Kidney (tissue), 14 donors: ENCODE measurements around the gene ASCC3. TPM values are rescaled to one million over a fixed set of nuclear protein-coding genes. Genes with fewer than 3 reads are reported as not detected.

ENCODE experiments used
- DNase-seq, 5 donors: peaks; one replicate each; pipeline ENCODE4 v3.0.0-alpha.2; 2013 to 2020
- FAIRE-seq: peaks from 2 replicates; lab custom pipeline; 2012; peaks lifted over from hg19 to GRCh38; lab: Jason Lieb, UNC
- H3K27ac ChIP-seq, 2 donors: one replicate each; pipeline ENCODE4 v1.7.0; 2013; ENCODE audit warnings: low read depth in 2 of 2, low read length in 2 of 2, inconsistent platforms in 1 of 2
- H3K27me3 ChIP-seq: one replicate; pipeline ENCODE4 v1.7.1; 2013; ENCODE audit warnings: low read length, inconsistent platforms; ENCODE audit not compliant: control insufficient read depth, insufficient read depth
- H3K36me3 ChIP-seq, 3 donors: one replicate each; pipeline versions ENCODE4 v1.7.0 to v1.7.1; 2013; ENCODE audit warnings: low read length in 3 of 3, control low read depth in 1 of 3, inconsistent platforms in 1 of 3; ENCODE audit not compliant: insufficient read depth in 3 of 3, control insufficient read depth in 2 of 3
- H3K4me1 ChIP-seq, 3 donors: one replicate each; pipeline versions ENCODE4 v1.7.0 to v1.7.1; 2013; ENCODE audit warnings: low read length in 3 of 3, inconsistent platforms in 1 of 3, low read depth in 1 of 3; ENCODE audit not compliant: control insufficient read depth in 2 of 3, insufficient read depth in 2 of 3
- H3K4me3 ChIP-seq, 3 donors: one replicate each; pipeline versions ENCODE4 v1.7.0 to v1.8.1; 2013; ENCODE audit warnings: low read length in 3 of 3, control low read depth in 1 of 3, inconsistent platforms in 1 of 3
- H3K9ac ChIP-seq, 3 donors: one replicate each; pipeline versions ENCODE4 v1.7.0 to v1.7.1; 2013; ENCODE audit warnings: low read length in 3 of 3, control low read depth in 1 of 3, inconsistent platforms in 1 of 3
- H3K9me3 ChIP-seq, 3 donors: one replicate each; pipeline versions ENCODE4 v1.7.0 to v1.7.1; 2013; ENCODE audit warnings: low read length in 3 of 3, control low read depth in 1 of 3, inconsistent platforms in 1 of 3; ENCODE audit not compliant: control insufficient read depth in 2 of 3, insufficient read depth in 1 of 3
- intact Hi-C: fragments of 100-400 bp; cut with DNase I; formaldehyde crosslinking; loops from one replicate; pipeline ENCODE4 v1.11.1; 2022
- polyA plus RNA-seq: library from polyadenylated mRNA; stranded (reverse); fragments of 350-450 nt; fragmentation: Illumina TruSeq; extraction: RNeasy Lipid Tissue Mini Kit (QIAGEN cat#74804); gene quantifications from one replicate; pipeline ENCODE4 v1.2.3, GENCODE V29; 2014; ENCODE audit warnings: low read depth, low replicate concordance; ENCODE audit not compliant: insufficient read depth
- total RNA-seq: library from RNA; stranded (reverse); fragmentation: NEBNext Ultra II Directional; extraction: Animal tissue kit (Norgen Biotek cat#: 25700); gene quantifications from one replicate; pipeline ENCODE4 v1.2.1, GENCODE V29; 2021
- TF ChIP-seq, protein P1 (sequence below): IDR thresholded peaks from 3 replicates; pipeline ENCODE4 v1.5.1; 2012; ENCODE audit warnings: mild to moderate bottlenecking, moderate library complexity, borderline replicate concordance; ENCODE audit not compliant: insufficient read depth; ENCODE audit errors: extremely low read depth
- donor health status: control.
- donor health status: control.
- donor health status: control.
- donor health status: control.
- donor health status: control.
- donor health status: DM: yes; HTN: yes; CAD: no.
- donor health status: Normal renal cell carcinoma (clear cell type).

The ASCC3 gene
- total and polyA plus RNA-seq, 2 donors from 2014 or later = 7.7 to 31.7 TPM

GRCh38 chr6:100461278-100461916, 419.7 kb downstream of the ASCC3 start:
- Histone ChIP-seq H3K9me3 (no peaks in the 10 kb centered on the region), H3K4me1 (peaks cover 0 to 3% (median 2%) of the 10 kb centered on the region in 3 donors), H3K9ac (peak overlapping the region; percentile 59 to 94 (median 70)), H3K27me3 (peaks cover 77% of the 10 kb centered on the region), H3K27ac (peak overlapping the region; percentile 83 to 93), H3K36me3 (peaks cover 0 to 5% (median 0%) of the 10 kb centered on the region in 3 donors), H3K4me3 (peak overlapping the region; percentile 65 to 77 (median 67))
- intact Hi-C loops = no loop called here
- TF ChIP-seq, protein P1, sequence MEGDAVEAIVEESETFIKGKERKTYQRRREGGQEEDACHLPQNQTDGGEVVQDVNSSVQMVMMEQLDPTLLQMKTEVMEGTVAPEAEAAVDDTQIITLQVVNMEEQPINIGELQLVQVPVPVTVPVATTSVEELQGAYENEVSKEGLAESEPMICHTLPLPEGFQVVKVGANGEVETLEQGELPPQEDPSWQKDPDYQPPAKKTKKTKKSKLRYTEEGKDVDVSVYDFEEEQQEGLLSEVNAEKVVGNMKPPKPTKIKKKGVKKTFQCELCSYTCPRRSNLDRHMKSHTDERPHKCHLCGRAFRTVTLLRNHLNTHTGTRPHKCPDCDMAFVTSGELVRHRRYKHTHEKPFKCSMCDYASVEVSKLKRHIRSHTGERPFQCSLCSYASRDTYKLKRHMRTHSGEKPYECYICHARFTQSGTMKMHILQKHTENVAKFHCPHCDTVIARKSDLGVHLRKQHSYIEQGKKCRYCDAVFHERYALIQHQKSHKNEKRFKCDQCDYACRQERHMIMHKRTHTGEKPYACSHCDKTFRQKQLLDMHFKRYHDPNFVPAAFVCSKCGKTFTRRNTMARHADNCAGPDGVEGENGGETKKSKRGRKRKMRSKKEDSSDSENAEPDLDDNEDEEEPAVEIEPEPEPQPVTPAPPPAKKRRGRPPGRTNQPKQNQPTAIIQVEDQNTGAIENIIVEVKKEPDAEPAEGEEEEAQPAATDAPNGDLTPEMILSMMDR = no peak
- peak in 3 of 5 donors; percentile 33 to 64 (median 44) for DNase-seq
- FAIRE-seq = no peak

GRCh38 chr6:100460650-100461204, 420.4 kb downstream of the ASCC3 start:
- H3K9me3 ChIP-seq = no peaks in the 10 kb centered on the region
- intact Hi-C loops = no loop called here
- DNase-seq (peak in 3 of 5 donors; percentile 59 to 77 (median 72)), FAIRE-seq (no peak)
- H3K4me1 ChIP-seq = peaks cover 0 to 3% (median 2%) of the 10 kb centered on the region in 3 donors
- peak overlapping the region; percentile 75 to 93 for H3K27ac ChIP-seq
- TF ChIP-seq, protein P1 = peak; percentile 34
- H3K4me3 ChIP-seq = peak overlapping the region; percentile 40 to 77 (median 67)
- peak overlapping the region; percentile 39 to 94 (median 59) for H3K9ac ChIP-seq
- peaks cover 0 to 5% (median 0%) of the 10 kb centered on the region in 3 donors for H3K36me3 ChIP-seq
- peaks cover 78% of the 10 kb centered on the region for H3K27me3 ChIP-seq

- no peak for FAIRE-seq
- Histone ChIP-seq H3K27me3 (peaks cover 81% of the 10 kb centered on the region), H3K4me3 (peak overlapping the region; percentile 26 to 77 (median 63)), H3K9me3 (no peaks in the 10 kb centered on the region), H3K4me1 (peaks cover 0 to 3% (median 2%) of the 10 kb centered on the region in 3 donors), H3K9ac (peak overlapping the region in 2 of 3 donors; percentile 40 to 94), H3K36me3 (peaks cover 0 to 5% (median 0%) of the 10 kb centered on the region in 3 donors), H3K27ac (peak overlapping the region; percentile 90 to 93)
- peak in 1 of 5 donors; percentile 57 for DNase-seq
- TF ChIP-seq, protein P1 = no peak
- intact Hi-C loops = no loop called here
These were observed 421.4 kb downstream of the ASCC3 start for GRCh38 chr6:100459592-100460184.
